ENCODE results near the gene EGFLAM. TPM values are rescaled to one million over a fixed set of nuclear protein-coding genes. Genes with fewer than 3 reads are reported as not detected.

EGFLAM gene
- total RNA-seq, 1 experiment from 2014 or later = 0.33 TPM

GRCh38 chr5:38478878-38479277 is 220.5 kb downstream of the EGFLAM start:
- TF ChIP-seq CTCF (conservative IDR thresholded peaks at IDR 0.05) = no peak
- Histone ChIP-seq H3K27me3 (ENCODE audit: insufficient read depth, low read length) (no peaks in the 10 kb centered on the region), H2AFZ (ENCODE audit: low read length) (no peak overlapping the region), H2AK5ac (ENCODE audit: insufficient read length, low read length) (no peak overlapping the region), H4K8ac (replicated peaks; ENCODE audit: insufficient read length, low read depth, low read length) (no peak overlapping the region), H4K20me1 (ENCODE audit: control insufficient read depth, insufficient read depth, insufficient read length) (no peaks in the 10 kb centered on the region), H2BK20ac (ENCODE audit: low read depth, low read length, poor library complexity, severe bottlenecking) (no peak overlapping the region), H3K4me1 (ENCODE audit: insufficient read depth, low read length) (no peaks in the 10 kb centered on the region), H3K79me1 (ENCODE audit: insufficient read depth, low read depth, low read length, poor library complexity, severe bottlenecking) (no peaks in the 10 kb centered on the region), H3K4me2 (ENCODE audit: insufficient read depth, insufficient read length, low read length) (no peak overlapping the region), H3K18ac (ENCODE audit: insufficient read length, low read depth, low read length) (no peak overlapping the region), H3K23ac (ENCODE audit: insufficient read length, low read depth, low read length) (no peak overlapping the region), H2BK12ac (ENCODE audit: insufficient read length, low read depth, low read length) (no peak overlapping the region), H3K27ac (ENCODE audit: insufficient read length, low read depth, low read length) (no peak overlapping the region), H2BK15ac (ENCODE audit: low read depth, low read length) (no peak overlapping the region), H3K56ac (ENCODE audit: insufficient read length, low read depth, low read length) (no peak overlapping the region), H3K4ac (ENCODE audit: low read depth, low read length) (no peak overlapping the region), H3K79me2 (ENCODE audit: insufficient read depth, low read length) (no peaks in the 10 kb centered on the region), H4K5ac (ENCODE audit: insufficient read length, low read depth, low read length) (peak overlapping the region; percentile 42), H3K9ac (ENCODE audit: extremely low read depth, insufficient read length, low read length) (no peak overlapping the region), H2BK5ac (ENCODE audit: insufficient read length, low read length) (no peak overlapping the region), H3K23me2 (ENCODE audit: insufficient read length, low read depth, low read length, poor library complexity, severe bottlenecking) (no peaks in the 10 kb centered on the region), H3K9me3 (ENCODE audit: control insufficient read depth, low read depth, low read length) (no peaks in the 10 kb centered on the region), H3T11ph (ENCODE audit: low read length) (no peak overlapping the region), H3K14ac (ENCODE audit: insufficient read depth, low read length) (no peak overlapping the region), H4K91ac (ENCODE audit: insufficient read length, low read depth, low read length) (no peak overlapping the region), H2BK120ac (ENCODE audit: low read depth, low read length, poor library complexity, severe bottlenecking) (no peak overlapping the region)
- Mint-ChIP-seq H3K27ac (no peak overlapping the region), H3K27me3 (ENCODE audit: low read depth) (no peaks in the 10 kb centered on the region), H3K36me3 (ENCODE audit: insufficient read depth in 1 of 3, low read depth in 3 of 3) (no peaks in the 10 kb centered on the region; a peak in 1 of 7 replicates), H3K9me3 (no peaks in the 10 kb centered on the region), H3K4me1 (peaks cover 0 to 4% of the 10 kb centered on the region in 2 experiments; a peak in 1 of 4 replicates), H3K4me3 (no peak overlapping the region)
- WGBS (ENCODE audit: extremely low coverage, insufficient read length, low lambda C conversion rate) = no CpG with 5 or more reads among the region's 3 CpGs
- DNase-seq = no peak
